Transverse colon (tissue), 3 donors: ENCODE data around the gene PAX8.

Experiments
- EP300 ChIP-seq: sonication (generic); formaldehyde crosslinking; IDR thresholded peaks from one replicate; pipeline ENCODE4 v1.6.1; 2017; ENCODE audit warnings: antibody characterized with exemption, low read depth
- POLR2A ChIP-seq: fragments of 450-650 bp; IDR thresholded peaks from one replicate; pipeline ENCODE4 v1.6.1; 2016; ENCODE audit warnings: antibody characterized with exemption, mild to moderate bottlenecking, moderate library complexity
- TF ChIP-seq, protein P1 (sequence below), 5 experiments: fragments of 200-600 bp in 3 of 5; fragments of 450-650 bp in 2 of 5; sonication (generic) in 3 of 5; IDR thresholded peaks; 1 replicate in 2 of 5; 2 replicates in 3 of 5; pipeline ENCODE4 v1.5.1; 2016 to 2017; ENCODE audit warnings: antibody characterized with exemption in 5 of 5, inconsistent platforms in 3 of 5, mild to moderate bottlenecking in 2 of 5, moderate library complexity in 1 of 5

DNA sequence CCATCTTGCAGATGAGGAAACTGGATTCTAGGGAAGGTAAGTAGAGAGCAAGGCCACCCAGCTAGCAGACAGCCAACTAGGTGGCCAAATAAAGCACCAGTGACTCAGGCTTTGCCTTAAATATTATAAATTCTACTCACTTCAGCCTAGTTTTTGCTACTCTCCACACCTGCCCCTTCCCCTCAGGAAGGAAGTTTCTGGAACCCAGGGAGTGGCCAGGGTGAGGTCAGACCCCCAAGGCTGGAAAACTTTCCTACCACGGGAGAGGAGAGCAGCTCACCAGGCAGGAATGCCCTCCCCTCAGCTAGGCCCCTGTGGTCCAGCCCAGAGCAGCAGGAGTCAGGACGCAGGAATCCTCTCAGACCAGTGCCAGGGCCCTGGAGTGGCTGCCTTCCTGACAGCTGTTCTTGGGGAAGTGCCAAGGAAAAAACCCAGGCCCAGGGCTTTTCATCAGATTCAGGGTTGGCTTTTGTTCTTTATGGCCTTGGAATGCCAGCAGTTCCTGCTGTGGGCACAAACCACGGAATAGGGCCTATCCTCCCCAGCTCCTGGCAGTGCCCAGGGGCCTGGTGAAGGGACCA is 5.1 kb upstream of the PAX8 start:
- TF ChIP-seq, protein P1, sequence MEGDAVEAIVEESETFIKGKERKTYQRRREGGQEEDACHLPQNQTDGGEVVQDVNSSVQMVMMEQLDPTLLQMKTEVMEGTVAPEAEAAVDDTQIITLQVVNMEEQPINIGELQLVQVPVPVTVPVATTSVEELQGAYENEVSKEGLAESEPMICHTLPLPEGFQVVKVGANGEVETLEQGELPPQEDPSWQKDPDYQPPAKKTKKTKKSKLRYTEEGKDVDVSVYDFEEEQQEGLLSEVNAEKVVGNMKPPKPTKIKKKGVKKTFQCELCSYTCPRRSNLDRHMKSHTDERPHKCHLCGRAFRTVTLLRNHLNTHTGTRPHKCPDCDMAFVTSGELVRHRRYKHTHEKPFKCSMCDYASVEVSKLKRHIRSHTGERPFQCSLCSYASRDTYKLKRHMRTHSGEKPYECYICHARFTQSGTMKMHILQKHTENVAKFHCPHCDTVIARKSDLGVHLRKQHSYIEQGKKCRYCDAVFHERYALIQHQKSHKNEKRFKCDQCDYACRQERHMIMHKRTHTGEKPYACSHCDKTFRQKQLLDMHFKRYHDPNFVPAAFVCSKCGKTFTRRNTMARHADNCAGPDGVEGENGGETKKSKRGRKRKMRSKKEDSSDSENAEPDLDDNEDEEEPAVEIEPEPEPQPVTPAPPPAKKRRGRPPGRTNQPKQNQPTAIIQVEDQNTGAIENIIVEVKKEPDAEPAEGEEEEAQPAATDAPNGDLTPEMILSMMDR (IDR thresholded peaks at IDR 0.05), result no peak
- TF ChIP-seq POLR2A, result no peak
- TF ChIP-seq EP300, result no peak
